GM18873 (cell line): ENCODE measurements around the gene DNAJC2.
"Not testable (repeated sequence)": the region's sequence is repeated elsewhere in the genome, so short reads cannot be mapped to it uniquely, and the experiment has no call there.

Source experiments
- ATAC-seq: cut with Tn5 transposase; IDR thresholded peaks from one replicate; pipeline ENCODE4 v1.9.1; 2021; ENCODE audit warnings: mild to moderate bottlenecking, moderate library complexity, moderate number of reproducible peaks; ENCODE audit not compliant: unreplicated experiment, low FRiP score

DNAJC2 gene

DNA sequence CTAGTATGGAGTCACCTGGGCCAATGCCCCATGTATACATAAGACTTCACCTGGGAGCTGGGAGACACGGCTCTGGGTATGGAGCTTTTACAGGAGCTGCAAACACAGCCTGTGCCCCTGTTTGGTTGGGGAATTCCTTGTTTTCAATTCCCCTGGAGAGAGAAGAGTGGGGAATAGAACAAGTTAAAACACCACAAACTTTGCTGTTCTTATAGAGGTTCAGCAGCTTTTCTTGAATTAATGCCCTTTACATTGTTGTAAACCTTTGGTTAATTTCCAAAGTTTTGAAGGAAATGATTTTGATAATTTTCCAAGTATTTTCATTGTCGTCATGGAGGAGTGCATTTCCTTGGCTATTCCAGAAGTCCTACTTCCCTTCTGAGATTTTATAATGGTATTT lies 66.4 kb downstream of the DNAJC2 start:
- not testable (repeated sequence) for ATAC-seq

DNA sequence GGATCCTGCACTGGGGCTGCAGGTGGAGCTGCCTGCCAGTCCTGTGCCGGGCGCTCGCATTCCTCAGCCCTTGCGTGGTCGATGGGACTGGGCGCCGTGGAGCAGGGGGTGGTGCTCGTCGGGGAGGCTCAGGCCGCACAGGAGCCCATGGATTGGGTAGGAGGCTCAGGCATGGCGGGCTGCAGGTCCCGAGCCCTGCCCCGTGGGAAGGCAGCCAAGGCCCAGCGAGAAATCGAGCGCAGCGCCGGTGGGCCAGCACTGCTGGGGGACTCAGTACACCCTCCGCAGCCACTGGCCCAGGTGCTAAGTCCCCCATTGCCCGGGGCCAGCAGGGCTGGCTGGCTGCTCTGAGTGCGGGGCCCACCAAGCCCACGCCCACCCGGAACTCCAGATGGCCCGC lies 69.7 kb downstream of the DNAJC2 start:
- ATAC-seq, result not testable (repeated sequence)

DNA sequence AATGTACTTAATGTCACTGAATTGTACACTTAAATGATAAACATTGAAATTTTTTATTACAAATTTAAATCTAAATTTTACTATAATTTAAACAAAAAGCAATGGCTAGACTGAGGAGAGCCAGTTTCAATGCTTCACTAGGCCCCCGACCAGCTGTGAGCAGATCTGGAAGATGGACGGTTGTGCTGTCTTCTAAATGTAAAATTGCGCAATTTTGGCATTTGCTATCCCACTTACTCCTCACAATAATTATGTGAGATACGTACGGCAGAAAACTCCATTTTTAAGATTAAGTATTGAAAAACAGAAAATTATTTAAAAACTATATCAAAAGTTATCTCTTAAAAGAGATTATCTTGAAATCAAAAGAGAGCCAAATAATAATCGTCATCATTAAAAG lies 71.2 kb downstream of the DNAJC2 start:
- ATAC-seq, result not testable (repeated sequence)

GRCh38 chr7:103266229-103266628 lies 78.3 kb downstream of the DNAJC2 start:
- not testable (repeated sequence) for ATAC-seq

GRCh38 chr7:103264054-103264453 lies 80.5 kb downstream of the DNAJC2 start:
- not testable (repeated sequence) for ATAC-seq
